Cerebellar cortex (tissue), 1 donor: Measurements from ENCODE around the gene ARHGEF4.

ENCODE experiments used
- DNase-seq: peaks from one replicate; pipeline ENCODE4 v3.0.0-alpha.2; 2015; ENCODE audit warnings: low spot score

The ARHGEF4 gene

DNA sequence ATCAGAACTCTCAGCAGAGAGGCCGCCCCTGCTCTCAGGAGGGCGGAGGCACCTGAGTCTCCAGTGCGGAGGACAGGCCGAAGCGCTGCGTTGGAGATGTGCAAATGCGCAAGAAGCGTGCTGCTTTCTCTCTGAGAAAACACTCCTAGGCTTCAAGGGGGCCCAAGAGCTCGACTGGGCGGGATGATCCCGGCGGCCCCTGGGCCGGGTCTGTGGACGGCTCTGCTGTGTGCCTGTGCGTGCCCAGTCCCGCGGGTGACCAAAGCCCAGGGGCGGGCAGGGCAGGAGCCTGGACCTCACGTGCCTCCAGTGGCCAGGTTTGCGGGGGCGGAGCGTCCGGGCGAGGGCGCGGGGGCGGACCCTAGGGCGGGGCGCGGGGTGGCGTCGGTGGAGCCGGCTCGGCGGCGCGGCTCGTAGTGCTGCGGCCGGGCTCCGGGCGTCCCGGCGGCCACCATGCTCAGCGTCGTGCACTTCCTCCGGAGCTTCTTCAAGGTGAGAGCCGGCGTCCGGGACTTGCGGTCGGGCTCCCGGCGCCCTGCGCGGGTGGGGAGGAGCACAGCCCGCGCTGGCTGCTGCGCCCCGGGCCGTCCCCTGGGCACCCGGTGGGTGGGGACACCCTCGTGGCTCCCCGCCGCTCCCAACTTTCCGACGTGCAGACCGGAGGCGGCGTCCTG is at the start of gene ARHGEF4:
TSS of gene ARHGEF4 (plus strand) at position 414 of the 674 bp plus-strand sequence. CDS start at position 454, 40 bp downstream.
- DNase-seq, result no peak

- DNase-seq, result no peak
These were observed 48.9 kb upstream of the ARHGEF4 start for GRCh38 chr2:130787841-130788240.

- DNase-seq, result no peak
These were observed 46.4 kb upstream of the ARHGEF4 start for GRCh38 chr2:130790312-130790711.

GRCh38 chr2:130790804-130791616 is 45.7 kb upstream of the ARHGEF4 start:
- no peak for DNase-seq

- DNase-seq, result no peak
These were observed 45.1 kb upstream of the ARHGEF4 start for GRCh38 chr2:130791617-130791939.

GRCh38 chr2:130795431-130795830 is 41.3 kb upstream of the ARHGEF4 start:
- no peak for DNase-seq

DNA sequence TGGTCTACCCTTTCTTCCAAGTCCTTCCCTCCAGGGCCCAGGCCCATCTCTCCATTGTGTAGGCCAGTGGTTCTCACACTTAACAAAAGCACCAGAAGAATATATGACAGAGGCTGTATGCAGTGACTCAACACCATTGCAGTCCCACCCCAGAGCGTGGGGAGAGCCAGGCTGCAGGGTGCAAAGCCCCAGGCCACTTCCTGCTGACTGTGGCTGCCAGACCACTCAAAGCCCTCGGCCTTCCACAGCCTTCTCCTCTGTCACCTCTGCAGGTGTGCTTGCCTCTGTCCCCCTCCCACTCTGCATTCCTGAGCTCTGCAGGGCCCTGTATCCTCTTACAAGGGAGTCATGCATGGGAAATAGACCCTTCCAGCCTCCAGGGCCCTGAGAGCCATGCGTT is 40.4 kb upstream of the ARHGEF4 start:
- DNase-seq, result no peak

GRCh38 chr2:130797493-130798435 is 39.0 kb upstream of the ARHGEF4 start:
- DNase-seq, result peak; percentile 81

GRCh38 chr2:130798472-130799218 is 38.1 kb upstream of the ARHGEF4 start:
- DNase-seq, result peak; percentile 28

- no peak for DNase-seq
These were observed 37.4 kb upstream of the ARHGEF4 start for GRCh38 chr2:130799295-130799694.

GRCh38 chr2:130805613-130806012 is 31.1 kb upstream of the ARHGEF4 start:
- DNase-seq, result no peak

GRCh38 chr2:130806370-130806769 is 30.3 kb upstream of the ARHGEF4 start:
- no peak for DNase-seq

- DNase-seq, result no peak
These were observed 28.9 kb upstream of the ARHGEF4 start for GRCh38 chr2:130807659-130808385.

DNA sequence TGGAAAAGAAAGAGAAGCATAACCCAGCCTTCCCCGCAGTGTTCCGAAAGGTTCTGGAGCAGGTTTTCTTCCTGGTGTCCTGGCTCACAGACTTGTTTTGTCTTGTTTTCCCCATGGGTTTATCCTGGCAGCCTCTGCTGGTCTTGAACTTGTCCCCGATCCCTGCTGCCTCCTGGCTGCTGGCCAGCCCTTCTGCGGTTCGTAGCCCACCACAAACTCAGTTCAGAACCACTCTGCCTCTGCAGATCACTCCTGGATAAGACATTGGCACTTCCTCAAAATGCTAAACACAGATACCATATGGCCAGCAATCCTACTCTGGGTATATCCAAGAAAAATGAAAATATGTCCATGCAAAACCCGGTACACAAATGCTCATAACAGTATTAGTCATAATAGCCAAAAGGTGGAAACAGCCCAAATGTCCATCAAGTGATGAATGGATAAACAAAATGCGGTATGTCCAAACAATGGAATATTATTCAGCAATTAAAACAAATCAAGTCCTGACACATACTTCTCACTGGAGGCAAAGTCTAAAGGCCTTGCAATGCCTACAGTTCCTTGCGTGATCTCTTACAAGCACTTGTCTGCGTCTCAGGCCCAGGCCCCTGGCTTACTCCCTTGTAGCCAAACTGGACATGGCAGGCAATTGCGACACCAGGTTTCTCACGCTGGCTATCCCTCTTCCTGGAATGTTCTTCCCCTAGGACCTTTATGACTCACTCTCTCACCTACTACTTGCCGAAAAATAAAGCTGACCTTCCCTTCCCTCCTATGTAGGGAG is 28.0 kb upstream of the ARHGEF4 start:
- no peak for DNase-seq

DNA sequence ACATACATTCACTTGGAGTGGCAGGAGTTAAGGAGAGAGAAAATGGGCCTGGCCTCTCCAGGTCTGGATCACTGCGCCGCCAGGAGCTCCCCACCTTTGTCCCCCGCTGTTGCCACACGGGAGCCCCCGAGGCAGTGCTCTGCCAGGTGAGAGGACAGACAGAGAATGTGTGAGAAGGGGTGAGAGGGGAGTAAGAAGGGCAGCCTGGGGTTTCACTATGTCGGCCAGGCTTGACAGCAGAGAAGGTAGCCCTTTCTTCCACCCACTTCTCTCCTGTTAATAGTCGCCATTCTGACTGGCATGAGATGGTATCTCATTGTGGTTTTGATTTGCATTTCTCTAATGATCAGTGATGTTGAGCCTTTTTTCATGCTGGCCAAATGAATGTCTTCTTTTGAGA is 26.2 kb upstream of the ARHGEF4 start:
- no peak for DNase-seq

DNA sequence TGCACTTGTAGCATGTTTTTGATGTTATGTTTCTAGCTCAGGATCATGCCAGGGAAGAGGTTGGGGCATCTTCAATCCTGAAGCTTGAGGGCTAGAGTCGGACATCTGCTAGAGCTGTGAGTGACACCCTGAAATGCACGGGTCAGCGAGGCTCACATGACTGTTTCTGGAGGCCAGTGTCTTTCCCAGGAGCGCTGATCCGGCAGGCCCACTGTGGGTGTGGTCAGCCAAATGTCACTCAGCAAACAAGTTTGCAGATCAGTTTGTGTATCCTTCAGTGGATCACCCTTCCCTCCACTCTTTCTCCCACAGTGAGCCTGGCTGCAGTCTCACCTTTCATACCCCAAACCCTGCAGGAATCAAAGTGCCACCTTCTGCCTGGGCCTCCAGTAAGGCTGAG is 23.0 kb upstream of the ARHGEF4 start:
- DNase-seq, result no peak

DNA sequence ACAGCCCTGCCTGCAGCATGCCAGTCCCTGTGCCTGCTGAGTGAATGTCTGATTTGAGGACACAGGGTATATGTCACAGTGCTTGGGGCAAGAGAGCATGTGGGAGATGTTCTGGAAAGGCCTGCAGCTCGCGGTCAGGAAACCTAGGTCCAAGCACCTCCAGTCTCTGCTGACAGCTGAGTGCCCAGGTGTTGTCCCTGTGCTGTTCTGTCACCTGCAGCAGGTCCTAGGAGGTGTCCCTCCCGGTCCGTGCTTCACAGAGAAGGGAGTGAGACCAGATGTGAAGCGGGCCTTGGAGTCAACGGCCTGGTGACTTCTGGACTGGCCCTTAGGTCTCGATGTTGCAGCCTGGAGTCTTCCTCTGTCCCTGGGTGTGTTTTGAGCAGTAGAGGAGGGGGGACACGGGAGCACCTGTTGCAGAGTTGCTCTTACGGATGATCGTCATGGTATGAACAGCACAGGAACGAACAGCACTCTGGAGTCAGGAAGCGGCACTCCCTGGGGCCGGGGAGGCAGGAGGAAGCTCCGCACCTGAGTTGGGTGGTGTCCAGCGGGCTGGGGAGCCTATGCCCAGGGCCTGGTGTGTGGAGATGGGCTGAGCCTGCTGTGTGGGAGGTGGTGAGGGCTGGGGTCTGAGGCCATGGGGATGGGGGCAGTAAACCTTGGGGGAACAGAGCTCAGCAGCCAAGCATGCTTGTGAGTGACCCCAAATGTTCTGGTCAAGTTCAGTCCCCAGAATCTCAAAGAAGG is 21.6 kb upstream of the ARHGEF4 start:
- DNase-seq, result no peak

DNA sequence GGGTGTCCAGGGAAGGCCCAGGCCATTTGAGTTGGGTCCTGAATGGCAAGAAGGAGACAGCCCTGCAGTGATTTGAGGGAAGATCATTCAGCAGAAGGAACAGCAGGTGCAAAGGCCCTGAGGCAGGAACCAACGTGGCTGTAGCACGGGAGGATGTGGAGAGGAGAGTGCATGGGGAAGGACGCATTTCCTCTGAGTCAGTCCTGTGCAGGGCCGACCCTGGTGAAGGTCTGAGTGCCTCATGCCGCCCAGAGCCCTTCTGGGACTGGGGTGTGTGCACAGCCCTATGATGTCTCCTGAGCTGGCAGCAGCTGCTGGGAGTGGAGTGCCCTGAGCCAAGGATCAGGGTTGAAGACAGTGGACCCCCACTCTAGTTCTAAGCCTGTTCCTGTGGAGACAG is 17.9 kb upstream of the ARHGEF4 start:
- no peak for DNase-seq

- DNase-seq, result no peak
These were observed 17.5 kb upstream of the ARHGEF4 start for GRCh38 chr2:130819226-130819607.
